MCF 10A (cell line): Measurements from ENCODE around the gene AP1G2. TPM values are rescaled to one million over a fixed set of nuclear protein-coding genes. Genes with fewer than 3 reads are reported as not detected.
A peak's percentile ranks its signal among the peaks of the same experiment; 100 is the strongest.

ENCODE experiments used
- Bru-seq: library from RNA; stranded (reverse); fragments of 400-500 nt; gene quantifications from one replicate; lab custom pipeline; 2021; lab: Mats Ljungman, UMichigan
- BruChase-seq, 2 experiments: library from RNA; stranded (reverse); fragments of 400-500 nt; gene quantifications; one replicate each; lab custom pipeline; 2021; lab: Mats Ljungman, UMichigan
- BruUV-seq: library from RNA; stranded (reverse); fragments of 400-500 nt; replicated peaks from 2 replicates; lab custom pipeline; 2021; lab: Mats Ljungman, UMichigan
- CTCF ChIA-PET: fragments of 300-600 bp; sonication (Branson Sonifier 250); formaldehyde crosslinking; extraction: SDS; loops from one replicate; lab custom pipeline; 2021; ENCODE audit warnings: antibody characterized with exemption, inconsistent platforms; lab: Yijun Ruan, JAX
- POLR2A ChIA-PET: fragments of 300-600, 350-650 bp; sonication (Branson Sonifier 250); formaldehyde crosslinking; extraction: SDS; loops from one replicate; lab custom pipeline; 2020; ENCODE audit warnings: antibody characterized with exemption, inconsistent platforms; lab: Yijun Ruan, JAX
- DNase-seq: peaks from one replicate; pipeline ENCODE4 v3.0.0-alpha.2; 2018; ENCODE audit not compliant: unreplicated experiment
- H3K27ac Mint-ChIP-seq: one replicate; pipeline ENCODE4 v1.8.0; 2022; ENCODE audit warnings: mild to moderate bottlenecking, low read depth, mixed read lengths; ENCODE audit not compliant: unreplicated experiment
- H3K27me3 Mint-ChIP-seq: one replicate; pipeline ENCODE4 v1.8.0; 2022; ENCODE audit warnings: mixed read lengths; ENCODE audit not compliant: insufficient read depth, unreplicated experiment
- H3K36me3 Mint-ChIP-seq: one replicate; pipeline ENCODE4 v1.8.0; 2022; ENCODE audit warnings: mild to moderate bottlenecking, moderate library complexity, mixed read lengths; ENCODE audit not compliant: insufficient read depth, unreplicated experiment
- H3K4me1 Mint-ChIP-seq: one replicate; pipeline ENCODE4 v1.8.0; 2022; ENCODE audit warnings: mixed read lengths; ENCODE audit not compliant: insufficient read depth, unreplicated experiment
- H3K4me3 Mint-ChIP-seq: one replicate; pipeline ENCODE4 v1.8.0; 2022; ENCODE audit warnings: mild to moderate bottlenecking, moderate library complexity, mixed read lengths; ENCODE audit not compliant: unreplicated experiment
- H3K9me3 Mint-ChIP-seq: one replicate; pipeline ENCODE4 v1.8.0; 2022; ENCODE audit warnings: mixed read lengths; ENCODE audit not compliant: unreplicated experiment
- CTCF ChIP-seq: fragments of 200-600 bp; IDR thresholded peaks from one replicate; pipeline ENCODE4 v1.8.0; 2022; ENCODE audit warnings: antibody characterized with exemption, mild to moderate bottlenecking; ENCODE audit not compliant: unreplicated experiment
- intact Hi-C: fragments of 100-400 bp; cut with micrococcal nuclease; formaldehyde crosslinking; loops from 2 replicates; pipeline ENCODE4 v1.14.1; 2022
- long read RNA-seq: library from polyadenylated mRNA; stranded (forward); transcript quantifications from one replicate; pipeline ENCODE4 v2.0.0, GENCODE V29; 2022
- total RNA-seq: library from RNA; stranded (reverse); gene quantifications from 2 replicates; pipeline ENCODE4 v1.2.3, GENCODE V29; 2022

Gene AP1G2
- 89.2 and 95.7 TPM in 2 replicates for total RNA-seq
- percentile 64 among the genes with signal in this experiment for Bru-seq, nascent RNA
- BruChase-seq, experiment 1, labeled RNA remaining after a 6-hour chase, result percentile 87 among the genes with signal in this experiment
- BruChase-seq, experiment 2, labeled RNA remaining after a 2-hour chase, result percentile 80 among the genes with signal in this experiment
- long read RNA-seq, transcript AP1G2-202 (22 exons, 2,609 nt), result major isoform, 39 of 188 reads
- long read RNA-seq, partial matches to known transcripts, result 25 of 188 reads
- long read RNA-seq, other reads (novel, unspliced or antisense), result 121 of 188 reads

GRCh38 chr14:23567186-23568020 is at the start of gene AP1G2:
AP1G2 (minus strand) TSS chr14:23567791; CDS start chr14:23567314, 477 bp downstream.
- BruUV-seq, result TSS peak; percentile 34
- POLR2A ChIA-PET, result interaction anchor here (0.5 to 1.8 kb wide), 14 partner anchors 9 to 706 kb away, joined by 3 to 16 read pairs (median 3); partner anchors contain the start of genes PABPN1, THTPA and ZFHX2

GRCh38 chr14:23615856-23616255 is 48.3 kb upstream of the AP1G2 start:
- ChIA-PET POLR2A (no interaction called here), CTCF (interaction anchor here (1.3 to 1.9 kb wide), 2 partner anchors 16 to 289 kb away, joined by 3 to 5 read pairs; no protein-coding TSS in a partner anchor)
- Mint-ChIP-seq H3K27me3 (peaks cover 62% of the 10 kb centered on the region), H3K4me3 (no peak overlapping the region), H3K4me1 (no peaks in the 10 kb centered on the region), H3K36me3 (no peaks in the 10 kb centered on the region), H3K27ac (no peak overlapping the region), H3K9me3 (no peaks in the 10 kb centered on the region)
- no peak for DNase-seq
- intact Hi-C loops, result no loop called here
- no peak for TF ChIP-seq CTCF
- no TSS peak for BruUV-seq

More at GRCh38 chr14:23567186-23568020, at the start of gene AP1G2:
- H3K9me3 Mint-ChIP-seq, result no peaks in the 10 kb centered on the region
- peaks cover 26% of the 10 kb centered on the region for H3K4me1 Mint-ChIP-seq
- H3K36me3 Mint-ChIP-seq, result peaks cover 36% of the 10 kb centered on the region
- peak within 1 kb of the TSS; percentile 99 for H3K4me3 Mint-ChIP-seq
- no peaks in the 10 kb centered on the region for H3K27me3 Mint-ChIP-seq
- intact Hi-C loops, result loop anchor here (5.0 kb wide), 1 partner anchor 525 kb away; the partner anchor contains the start of gene PCK2
- no peak for TF ChIP-seq CTCF
- CTCF ChIA-PET, result interaction anchor here (0.6 to 7.6 kb wide), 9 partner anchors 8 to 243 kb away, joined by 3 to 57 read pairs (median 4); partner anchors contain the start of gene ZFHX2
- peak within 1 kb of the TSS; percentile 91 for H3K27ac Mint-ChIP-seq
- peak; percentile 90 for DNase-seq

GRCh38 chr14:23614395-23614828 is 46.8 kb upstream of the AP1G2 start:
- no peak for DNase-seq

More at GRCh38 chr14:23614395-23614828, 46.8 kb upstream of the AP1G2 start:
- intact Hi-C loops, result no loop called here
- no peaks in the 10 kb centered on the region for H3K36me3 Mint-ChIP-seq
- TF ChIP-seq CTCF, result no peak
- no peaks in the 10 kb centered on the region for H3K4me1 Mint-ChIP-seq
- peaks cover 51% of the 10 kb centered on the region for H3K27me3 Mint-ChIP-seq
- BruUV-seq, result no TSS peak
- CTCF ChIA-PET, result interaction anchor here (1.4 to 1.5 kb wide), 2 partner anchors 18 to 316 kb away, joined by 4 to 6 read pairs; no protein-coding TSS in a partner anchor
- H3K4me3 Mint-ChIP-seq, result no peak overlapping the region
- no peak overlapping the region for H3K27ac Mint-ChIP-seq
- no peaks in the 10 kb centered on the region for H3K9me3 Mint-ChIP-seq
- POLR2A ChIA-PET, result interaction anchor here (0.7 kb wide), 1 partner anchor 316 kb away, joined by 3 read pairs; no protein-coding TSS in a partner anchor
